HG03139 (cell line): ENCODE data around the gene TRIM14.
"Not testable (repeated sequence)": the region's sequence is repeated elsewhere in the genome, so short reads cannot be mapped to it uniquely, and the experiment has no call there.

ENCODE experiments used
- ATAC-seq: cut with Tn5 transposase; IDR thresholded peaks from one replicate; pipeline ENCODE4 v1.9.1; 2021; ENCODE audit not compliant: unreplicated experiment

Gene TRIM14

GRCh38 chr9:98050351-98050750 lies 68.7 kb downstream of the TRIM14 start:
- no peak for ATAC-seq

GRCh38 chr9:98049288-98050072 lies 69.5 kb downstream of the TRIM14 start:
- no peak for ATAC-seq

GRCh38 chr9:98047002-98047401 lies 72.0 kb downstream of the TRIM14 start:
- no peak for ATAC-seq

GRCh38 chr9:98046180-98046543 lies 72.9 kb downstream of the TRIM14 start:
- no peak for ATAC-seq

GRCh38 chr9:98045234-98046179 lies 73.5 kb downstream of the TRIM14 start:
- peak; percentile 78 for ATAC-seq

GRCh38 chr9:98043915-98044314 lies 75.1 kb downstream of the TRIM14 start:
- ATAC-seq = no peak

GRCh38 chr9:98040212-98040611 lies 78.8 kb downstream of the TRIM14 start:
- ATAC-seq = no peak

- ATAC-seq = no peak
These were observed 79.4 kb downstream of the TRIM14 start for GRCh38 chr9:98039607-98040017.

GRCh38 chr9:98038958-98039357 lies 80.1 kb downstream of the TRIM14 start:
- no peak for ATAC-seq

- no peak for ATAC-seq
These were observed 81.7 kb downstream of the TRIM14 start for GRCh38 chr9:98037357-98037756.

- no peak for ATAC-seq
These were observed 84.2 kb downstream of the TRIM14 start for GRCh38 chr9:98034593-98035546.

- no peak for ATAC-seq
These were observed 87.1 kb downstream of the TRIM14 start for GRCh38 chr9:98031935-98032334.

GRCh38 chr9:98031169-98031568 lies 87.9 kb downstream of the TRIM14 start:
- no peak for ATAC-seq

GRCh38 chr9:98024702-98025101 lies 94.3 kb downstream of the TRIM14 start:
- ATAC-seq = no peak

- no peak for ATAC-seq
These were observed 96.6 kb downstream of the TRIM14 start for GRCh38 chr9:98022447-98022846.

GRCh38 chr9:98021306-98022040 lies 97.5 kb downstream of the TRIM14 start:
- ATAC-seq = no peak

GRCh38 chr9:98020476-98021145 lies 98.4 kb downstream of the TRIM14 start:
- no peak for ATAC-seq

GRCh38 chr9:98019869-98020268 lies 99.2 kb downstream of the TRIM14 start:
- ATAC-seq = not testable (repeated sequence)
